HG02840 (cell line): ENCODE measurements around the gene ZNF76.
"Not testable (repeated sequence)": the region's sequence is repeated elsewhere in the genome, so short reads cannot be mapped to it uniquely, and the experiment has no call there.

Source experiments
- ATAC-seq: cut with Tn5 transposase; IDR thresholded peaks from one replicate; pipeline ENCODE4 v1.9.1; 2021; ENCODE audit warnings: mild to moderate bottlenecking, moderate library complexity, moderate number of reproducible peaks; ENCODE audit not compliant: unreplicated experiment, low FRiP score

Gene ZNF76

GRCh38 chr6:35296931-35297600 lies 37.5 kb downstream of the ZNF76 start:
- ATAC-seq, result no peak

- ATAC-seq, result peak; percentile 69
Measured at GRCh38 chr6:35297601-35298481, 38.3 kb downstream of the ZNF76 start, which contains the start of gene DEF6. Gene DEF6, plus strand, starts transcription at chr6:35297818. Its CDS starts 39 bp downstream, at chr6:35297857.

GRCh38 chr6:35298625-35299140 lies 39.1 kb downstream of the ZNF76 start:
- no peak for ATAC-seq

GRCh38 chr6:35299674-35300073 lies 40.1 kb downstream of the ZNF76 start:
- no peak for ATAC-seq

GRCh38 chr6:35300848-35301247 lies 41.3 kb downstream of the ZNF76 start:
- no peak for ATAC-seq

- ATAC-seq, result peak; percentile 60
Measured at GRCh38 chr6:35302604-35303241, 43.2 kb downstream of the ZNF76 start.

GRCh38 chr6:35304299-35304698 lies 44.8 kb downstream of the ZNF76 start:
- no peak for ATAC-seq

GRCh38 chr6:35305117-35305516 lies 45.6 kb downstream of the ZNF76 start:
- ATAC-seq, result no peak

GRCh38 chr6:35307138-35307537 lies 47.6 kb downstream of the ZNF76 start:
- not testable (repeated sequence) for ATAC-seq

- ATAC-seq, result not testable (repeated sequence)
Measured at GRCh38 chr6:35308543-35308942, 49.0 kb downstream of the ZNF76 start.

- no peak for ATAC-seq
Measured at GRCh38 chr6:35309611-35310264, 50.2 kb downstream of the ZNF76 start.

GRCh38 chr6:35310265-35310831 lies 50.8 kb downstream of the ZNF76 start:
- ATAC-seq, result no peak

GRCh38 chr6:35311390-35312075 lies 52.0 kb downstream of the ZNF76 start:
- no peak for ATAC-seq

- no peak for ATAC-seq
Measured at GRCh38 chr6:35312076-35312800, 52.7 kb downstream of the ZNF76 start.

- no peak for ATAC-seq
Measured at GRCh38 chr6:35312807-35313206, 53.3 kb downstream of the ZNF76 start.

- ATAC-seq, result no peak
Measured at GRCh38 chr6:35317483-35318195, 58.1 kb downstream of the ZNF76 start.

- ATAC-seq, result no peak
Measured at GRCh38 chr6:35318196-35319171, 58.9 kb downstream of the ZNF76 start.
